ENCODE measurements around the gene GSE1.

Gene GSE1

DNA sequence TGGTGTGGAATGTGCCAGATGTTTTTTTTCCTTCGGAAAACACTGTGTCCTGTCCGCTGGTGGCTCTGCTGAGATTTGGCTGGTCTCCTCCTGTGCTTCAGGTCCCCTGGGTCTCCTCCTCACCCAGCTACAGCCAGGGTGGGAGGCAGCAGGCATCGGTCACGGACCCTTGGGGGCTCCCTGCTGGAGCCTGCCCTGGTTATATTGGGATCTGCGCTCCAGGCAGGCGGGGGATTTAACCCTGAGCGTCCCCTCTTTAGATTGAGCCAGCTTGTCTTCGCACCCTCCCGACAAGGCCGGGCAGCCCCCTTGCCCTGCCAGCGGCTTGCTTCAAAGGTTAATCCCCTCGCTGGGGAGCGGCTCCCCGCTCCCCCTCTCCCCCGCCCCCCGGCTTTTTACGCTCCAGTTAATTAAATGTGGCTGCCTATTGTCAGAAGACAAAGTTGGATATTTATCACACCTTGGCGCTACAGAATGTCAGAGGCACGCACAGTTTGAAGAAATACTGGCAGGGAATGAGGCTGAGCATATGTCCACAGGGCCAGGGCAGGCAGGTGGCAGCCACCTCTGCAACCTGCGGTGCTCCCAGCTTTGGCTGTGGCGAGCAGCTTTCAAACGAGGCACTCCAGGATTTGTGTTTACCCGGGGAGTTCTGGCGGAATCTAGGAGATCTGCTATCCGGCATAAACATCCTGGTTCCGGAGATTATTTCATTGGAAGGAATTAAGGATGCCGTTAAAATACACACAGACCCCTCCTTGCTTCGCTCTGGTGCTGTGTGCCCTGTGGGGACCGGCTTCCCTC lies 38.2 kb upstream of the GSE1 start:
- no peak for DNase-seq

- no peak for DNase-seq
Observed at GRCh38 chr16:85575920-85576319, 37.2 kb upstream of the GSE1 start.

DNA sequence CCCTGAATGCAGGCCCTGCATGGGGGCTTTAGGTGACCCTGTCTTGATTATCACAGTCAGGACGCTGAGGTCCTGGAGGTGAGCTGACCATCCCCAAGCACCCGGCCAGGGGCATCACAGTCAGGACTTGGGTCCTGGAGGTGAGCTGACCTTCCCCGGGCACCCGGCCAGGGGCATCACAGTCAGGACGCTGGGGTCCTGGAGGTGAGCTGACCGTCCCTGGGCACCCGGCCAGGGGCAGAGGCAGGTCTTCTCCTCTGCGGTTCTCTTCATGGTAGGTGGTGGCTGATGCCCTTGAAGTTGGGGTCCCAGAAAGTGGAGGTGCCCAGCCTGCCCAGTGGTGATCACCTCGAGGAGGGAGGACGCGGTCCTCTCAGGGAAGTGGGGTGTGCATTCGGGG lies 36.2 kb upstream of the GSE1 start:
- no peak for DNase-seq

- DNase-seq, result no peak
Observed at GRCh38 chr16:85577899-85578598, 35.1 kb upstream of the GSE1 start.

DNA sequence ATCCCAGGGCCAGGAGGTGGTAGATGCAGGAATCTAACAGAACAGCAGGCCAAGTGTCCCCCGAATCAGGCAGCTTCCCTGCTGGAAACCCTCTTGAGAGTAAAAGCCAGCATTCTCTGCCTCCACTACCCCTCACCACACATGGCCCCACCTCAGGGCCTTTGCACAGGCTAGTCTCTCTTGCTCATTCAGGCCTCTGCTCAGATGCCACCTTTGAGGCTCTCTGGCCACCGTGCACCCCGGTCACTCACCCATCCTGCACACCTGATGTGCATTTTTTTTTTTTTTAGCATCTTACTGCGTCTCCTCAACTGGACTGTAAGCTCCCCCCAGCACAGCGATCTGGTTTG lies 34.5 kb upstream of the GSE1 start:
- no peak for DNase-seq

DNA sequence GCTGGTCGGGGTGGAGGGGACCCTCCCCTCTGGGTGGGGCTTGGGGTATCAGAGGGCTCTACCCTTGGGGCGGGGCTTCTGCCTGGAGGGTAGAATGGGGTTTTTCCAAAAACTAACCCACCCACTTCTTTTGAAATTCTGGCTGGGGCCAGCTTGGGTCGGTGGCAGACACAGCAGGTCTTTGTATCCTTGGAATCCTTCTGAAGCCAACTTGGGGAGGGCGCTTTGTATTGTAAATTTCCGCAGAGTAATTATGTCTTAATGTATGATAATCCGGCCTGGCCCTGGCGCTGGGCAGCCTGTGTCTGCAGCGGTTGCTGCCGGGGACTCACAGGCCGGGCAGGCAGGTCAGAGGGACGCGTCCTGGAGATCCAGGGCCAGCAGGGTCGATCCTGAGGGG lies 33.9 kb upstream of the GSE1 start:
- no peak for DNase-seq

- DNase-seq, result no peak
Observed at GRCh38 chr16:85579923-85580580, 33.1 kb upstream of the GSE1 start.

DNA sequence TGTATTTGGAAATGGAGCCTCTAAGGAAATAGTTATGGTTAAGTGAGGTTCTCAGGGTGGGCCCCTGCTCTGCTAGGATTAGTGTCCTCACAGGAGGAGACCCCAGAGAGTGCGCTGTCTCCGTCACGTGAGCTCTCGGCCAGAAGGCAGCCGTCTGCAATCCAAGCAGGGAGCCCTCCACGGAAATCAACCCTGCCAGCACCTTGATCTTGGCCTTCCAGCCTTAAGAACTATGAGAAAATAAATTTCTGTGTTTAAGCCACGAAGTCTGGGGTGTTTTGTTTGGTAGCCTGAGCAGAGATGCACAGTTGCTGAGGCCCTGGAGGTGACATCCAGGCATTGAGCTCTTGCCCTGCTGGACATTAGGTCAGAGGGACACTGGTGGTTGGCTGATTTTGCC lies 32.4 kb upstream of the GSE1 start:
- DNase-seq, result no peak

DNA sequence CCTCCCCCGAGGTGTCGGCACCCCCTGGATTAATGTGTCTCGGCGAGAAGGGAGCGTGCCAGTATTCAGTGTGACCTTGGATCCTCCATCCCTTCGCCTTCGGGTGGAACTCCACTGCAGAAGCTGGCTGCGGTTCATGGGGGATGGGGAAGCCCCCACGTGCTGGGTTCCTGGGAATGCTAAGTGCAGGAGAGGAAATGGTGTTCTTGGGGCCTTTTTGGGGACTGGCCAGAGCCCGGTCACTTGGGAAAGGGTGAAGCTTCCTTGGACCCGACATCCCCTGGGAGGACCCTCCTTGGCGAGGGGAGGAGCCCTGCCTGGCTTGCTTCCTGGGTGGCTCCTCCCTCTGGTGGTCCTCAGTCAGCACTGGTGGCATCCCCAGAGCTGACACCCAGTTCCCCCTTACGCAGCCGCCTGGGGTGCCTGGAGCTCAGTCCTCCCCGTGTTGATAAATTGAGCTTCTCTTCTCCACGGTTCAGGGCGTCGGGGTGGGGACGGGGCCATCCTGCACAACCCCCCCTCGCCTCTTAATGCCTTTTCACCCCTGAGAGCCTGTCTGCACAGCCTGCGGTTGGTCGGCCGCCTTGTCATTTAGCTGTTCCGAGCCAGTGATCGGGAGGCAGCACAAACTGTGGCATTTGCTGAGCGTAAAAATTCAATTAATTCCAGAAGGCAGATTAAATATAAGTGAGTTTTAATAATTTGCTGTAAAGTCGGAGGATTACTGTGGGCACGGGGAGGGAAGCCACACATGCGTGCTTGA lies 30.7 kb upstream of the GSE1 start:
- no peak for DNase-seq

- DNase-seq, result no peak
Observed at GRCh38 chr16:85583491-85584181, 29.5 kb upstream of the GSE1 start.

GRCh38 chr16:85584267-85584666 lies 28.9 kb upstream of the GSE1 start:
- no peak for DNase-seq

DNA sequence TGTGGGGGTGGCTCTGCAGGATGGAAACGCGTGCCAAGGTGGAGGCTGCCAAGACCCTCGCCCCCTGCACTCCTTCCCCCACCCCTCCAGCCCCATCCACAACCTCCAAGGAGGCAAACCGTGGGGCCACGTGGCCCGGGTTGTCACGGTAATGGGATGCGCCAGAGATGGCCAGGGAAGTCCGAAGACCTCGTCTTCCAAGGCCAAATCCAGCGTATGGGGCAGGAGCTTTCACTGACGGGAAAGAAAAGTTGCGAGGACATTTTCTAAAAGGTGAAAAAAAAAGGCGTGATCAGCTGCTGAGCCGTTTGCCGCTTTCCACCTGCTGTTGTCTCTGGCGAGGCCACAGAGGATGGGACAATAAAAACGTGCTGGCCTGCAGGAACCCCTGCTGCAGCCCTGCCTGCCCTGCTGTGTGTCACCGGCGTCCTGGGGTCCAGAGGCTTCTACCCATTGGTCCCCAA lies 28.3 kb upstream of the GSE1 start:
- DNase-seq, result no peak

GRCh38 chr16:85585711-85586110 lies 27.4 kb upstream of the GSE1 start:
- no peak for DNase-seq

GRCh38 chr16:85586380-85587104 lies 26.6 kb upstream of the GSE1 start:
- no peak for DNase-seq

GRCh38 chr16:85587762-85588556 lies 25.2 kb upstream of the GSE1 start:
- DNase-seq, result no peak

DNA sequence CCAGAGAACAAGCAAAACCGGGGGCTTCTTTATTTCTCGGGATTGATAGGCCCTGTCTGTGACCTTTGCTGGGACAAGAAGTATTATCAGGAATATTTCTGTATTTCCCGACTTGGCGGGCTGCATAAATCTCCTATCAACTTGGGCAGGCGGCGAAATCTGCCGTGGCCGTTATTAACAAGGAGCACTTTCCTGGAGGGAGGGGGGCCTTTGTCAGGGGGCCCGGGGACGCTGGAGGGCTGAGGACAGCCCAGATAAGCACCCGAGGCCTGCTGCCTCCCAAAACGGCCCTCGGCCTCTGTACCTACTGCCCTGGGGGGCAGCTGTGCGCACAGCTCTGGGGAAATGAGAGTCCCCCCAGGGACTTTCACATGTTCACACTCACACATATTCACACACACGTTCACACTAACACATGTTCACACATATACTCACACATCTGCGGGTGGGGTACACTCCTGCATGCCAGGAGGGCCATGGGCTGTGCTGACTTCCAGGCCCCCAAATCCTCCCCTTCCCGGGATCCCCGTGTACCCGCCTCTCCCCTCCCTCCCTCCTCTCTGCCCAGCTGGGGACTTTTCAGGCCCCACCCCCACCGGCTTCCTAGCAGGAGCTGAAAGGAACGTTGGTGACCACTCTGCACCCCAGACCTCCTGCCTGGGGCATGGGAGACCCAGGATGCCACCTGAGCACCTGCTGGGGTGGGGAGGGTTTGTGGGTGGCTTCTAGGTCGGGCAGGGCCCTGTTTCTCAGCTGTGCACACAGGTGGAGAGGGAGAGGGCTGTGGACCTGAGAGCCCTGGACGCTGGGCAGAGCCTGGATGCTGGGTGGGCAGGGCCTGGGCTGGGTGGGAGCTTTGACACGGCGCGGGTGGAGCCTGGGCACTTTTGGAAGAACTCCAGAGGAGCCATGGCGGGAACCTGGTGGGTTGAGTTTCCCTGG lies 24.3 kb upstream of the GSE1 start:
- DNase-seq, result no peak

DNA sequence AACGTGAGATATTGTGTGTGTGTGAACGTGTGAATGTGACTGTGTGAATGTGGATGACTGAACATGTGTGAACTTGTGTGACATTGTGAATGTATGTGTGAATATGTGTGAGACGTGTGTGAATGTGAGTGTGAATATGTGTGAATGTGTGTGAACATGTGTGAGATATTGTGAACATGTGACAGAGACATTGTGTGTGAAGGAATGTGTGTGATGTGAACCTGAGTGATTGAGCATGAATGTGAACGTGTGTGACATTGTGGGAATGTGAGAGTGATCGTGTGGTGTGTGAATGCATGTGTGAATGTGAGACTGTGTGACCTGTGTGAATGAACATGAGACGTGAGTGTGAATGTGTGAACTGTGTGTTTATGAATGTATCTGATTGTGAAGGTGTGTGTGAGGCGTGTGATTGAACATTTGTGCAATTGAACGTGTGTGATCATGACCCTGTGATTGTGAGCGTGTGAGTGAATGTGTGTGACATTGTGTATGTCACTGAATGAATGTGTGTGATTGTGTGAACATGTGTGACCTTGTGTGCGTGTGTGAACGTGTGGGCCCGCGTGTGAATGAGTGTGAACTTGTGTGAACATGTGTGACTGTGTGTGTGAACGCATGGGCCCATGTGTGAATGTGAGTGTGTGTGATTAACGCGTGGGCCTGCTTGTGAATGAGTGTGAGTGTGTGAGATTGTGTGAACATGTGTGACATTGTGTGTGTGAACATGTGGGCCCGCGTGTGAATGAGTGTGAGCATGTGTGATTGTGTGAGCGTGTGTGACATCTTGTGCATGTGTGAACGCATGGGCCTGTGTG lies 23.2 kb upstream of the GSE1 start:
- no peak for DNase-seq

- DNase-seq, result no peak
Observed at GRCh38 chr16:85590506-85590832, 22.7 kb upstream of the GSE1 start.

- no peak for DNase-seq
Observed at GRCh38 chr16:85591381-85591780, 21.7 kb upstream of the GSE1 start.
